GM23338 (cell line): Measurements from ENCODE around the gene ANTKMT.

Experiments used
- EZH2 ChIP-seq: fragments of 200-600 bp; sonication (generic); IDR thresholded peaks from one replicate; pipeline ENCODE4 v1.8.0; 2017; ENCODE audit warnings: antibody characterized with exemption, mild to moderate bottlenecking, low read depth; ENCODE audit not compliant: unreplicated experiment
- EZH2phosphoT487 ChIP-seq: fragments of 200-600 bp; sonication (generic); IDR thresholded peaks from one replicate; pipeline ENCODE4 v1.8.1; 2018; ENCODE audit warnings: antibody characterized with exemption; ENCODE audit not compliant: unreplicated experiment
- JUNB ChIP-seq: IDR thresholded peaks from one replicate; pipeline ENCODE4 v1.6.1; 2016; ENCODE audit warnings: antibody characterized with exemption; ENCODE audit not compliant: unreplicated experiment
- STAT1 ChIP-seq: IDR thresholded peaks from one replicate; pipeline ENCODE4 v1.6.1; 2016; ENCODE audit warnings: antibody characterized with exemption; ENCODE audit not compliant: unreplicated experiment
- TF ChIP-seq, protein P1 (sequence below), 2 experiments: fragments of 200-600 bp in 1 of 2; sonication (generic) in 1 of 2; conservative IDR thresholded peaks; 2 replicates each; pipeline versions ENCODE4 v1.5.1 to v1.6.1; 2016 to 2017; ENCODE audit warnings: antibody characterized with exemption in 2 of 2, low read depth in 2 of 2, mild to moderate bottlenecking in 2 of 2, moderate library complexity in 1 of 2
- TF ChIP-seq, protein P2 (sequence below): IDR thresholded peaks from one replicate; pipeline ENCODE4 v1.6.1; 2018; ENCODE audit warnings: antibody characterized with exemption; ENCODE audit not compliant: unreplicated experiment

DNA sequence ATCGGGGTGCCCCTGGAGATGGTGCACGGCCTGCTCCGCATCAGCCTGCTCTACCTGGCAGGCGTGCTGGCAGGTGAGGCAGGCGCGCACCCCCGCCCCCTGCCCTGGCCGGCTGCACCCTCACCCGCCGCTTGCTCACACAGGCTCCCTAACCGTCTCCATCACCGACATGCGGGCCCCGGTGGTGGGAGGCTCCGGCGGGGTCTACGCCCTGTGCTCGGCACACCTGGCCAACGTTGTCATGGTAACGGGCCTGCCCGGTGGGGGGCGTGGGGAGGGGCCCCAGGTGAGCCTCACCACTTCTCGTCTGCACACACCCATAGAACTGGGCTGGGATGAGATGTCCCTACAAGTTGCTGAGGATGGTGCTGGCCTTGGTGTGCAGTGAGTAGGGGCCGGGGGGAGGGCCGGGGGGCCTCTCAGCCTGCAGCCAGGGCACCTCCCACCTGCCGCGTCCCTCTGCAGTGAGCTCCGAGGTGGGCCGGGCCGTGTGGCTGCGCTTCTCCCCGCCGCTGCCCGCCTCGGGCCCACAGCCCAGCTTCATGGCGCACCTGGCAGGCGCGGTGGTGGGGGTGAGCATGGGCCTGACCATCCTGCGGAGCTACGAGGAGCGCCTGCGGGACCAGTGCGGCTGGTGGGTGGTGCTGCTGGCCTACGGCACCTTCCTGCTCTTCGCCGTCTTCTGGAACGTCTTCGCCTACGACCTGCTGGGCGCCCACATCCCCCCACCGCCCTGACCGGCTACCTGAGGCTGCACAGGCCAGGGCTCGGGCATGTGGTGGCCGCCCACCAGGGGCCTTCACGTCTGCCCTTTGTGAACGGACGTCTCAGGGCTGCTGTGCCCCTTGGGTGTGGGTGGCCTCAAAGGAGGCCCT is 43.4 kb upstream of the ANTKMT start:
- TF ChIP-seq, protein P1, sequence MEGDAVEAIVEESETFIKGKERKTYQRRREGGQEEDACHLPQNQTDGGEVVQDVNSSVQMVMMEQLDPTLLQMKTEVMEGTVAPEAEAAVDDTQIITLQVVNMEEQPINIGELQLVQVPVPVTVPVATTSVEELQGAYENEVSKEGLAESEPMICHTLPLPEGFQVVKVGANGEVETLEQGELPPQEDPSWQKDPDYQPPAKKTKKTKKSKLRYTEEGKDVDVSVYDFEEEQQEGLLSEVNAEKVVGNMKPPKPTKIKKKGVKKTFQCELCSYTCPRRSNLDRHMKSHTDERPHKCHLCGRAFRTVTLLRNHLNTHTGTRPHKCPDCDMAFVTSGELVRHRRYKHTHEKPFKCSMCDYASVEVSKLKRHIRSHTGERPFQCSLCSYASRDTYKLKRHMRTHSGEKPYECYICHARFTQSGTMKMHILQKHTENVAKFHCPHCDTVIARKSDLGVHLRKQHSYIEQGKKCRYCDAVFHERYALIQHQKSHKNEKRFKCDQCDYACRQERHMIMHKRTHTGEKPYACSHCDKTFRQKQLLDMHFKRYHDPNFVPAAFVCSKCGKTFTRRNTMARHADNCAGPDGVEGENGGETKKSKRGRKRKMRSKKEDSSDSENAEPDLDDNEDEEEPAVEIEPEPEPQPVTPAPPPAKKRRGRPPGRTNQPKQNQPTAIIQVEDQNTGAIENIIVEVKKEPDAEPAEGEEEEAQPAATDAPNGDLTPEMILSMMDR (conservative IDR thresholded peaks at IDR 0.05; ENCODE audit: low read depth in 2 of 2): no peak
- TF ChIP-seq JUNB (no peak), EZH2 (no peak), STAT1 (no peak), EZH2phosphoT487 (no peak)
- TF ChIP-seq, protein P2, sequence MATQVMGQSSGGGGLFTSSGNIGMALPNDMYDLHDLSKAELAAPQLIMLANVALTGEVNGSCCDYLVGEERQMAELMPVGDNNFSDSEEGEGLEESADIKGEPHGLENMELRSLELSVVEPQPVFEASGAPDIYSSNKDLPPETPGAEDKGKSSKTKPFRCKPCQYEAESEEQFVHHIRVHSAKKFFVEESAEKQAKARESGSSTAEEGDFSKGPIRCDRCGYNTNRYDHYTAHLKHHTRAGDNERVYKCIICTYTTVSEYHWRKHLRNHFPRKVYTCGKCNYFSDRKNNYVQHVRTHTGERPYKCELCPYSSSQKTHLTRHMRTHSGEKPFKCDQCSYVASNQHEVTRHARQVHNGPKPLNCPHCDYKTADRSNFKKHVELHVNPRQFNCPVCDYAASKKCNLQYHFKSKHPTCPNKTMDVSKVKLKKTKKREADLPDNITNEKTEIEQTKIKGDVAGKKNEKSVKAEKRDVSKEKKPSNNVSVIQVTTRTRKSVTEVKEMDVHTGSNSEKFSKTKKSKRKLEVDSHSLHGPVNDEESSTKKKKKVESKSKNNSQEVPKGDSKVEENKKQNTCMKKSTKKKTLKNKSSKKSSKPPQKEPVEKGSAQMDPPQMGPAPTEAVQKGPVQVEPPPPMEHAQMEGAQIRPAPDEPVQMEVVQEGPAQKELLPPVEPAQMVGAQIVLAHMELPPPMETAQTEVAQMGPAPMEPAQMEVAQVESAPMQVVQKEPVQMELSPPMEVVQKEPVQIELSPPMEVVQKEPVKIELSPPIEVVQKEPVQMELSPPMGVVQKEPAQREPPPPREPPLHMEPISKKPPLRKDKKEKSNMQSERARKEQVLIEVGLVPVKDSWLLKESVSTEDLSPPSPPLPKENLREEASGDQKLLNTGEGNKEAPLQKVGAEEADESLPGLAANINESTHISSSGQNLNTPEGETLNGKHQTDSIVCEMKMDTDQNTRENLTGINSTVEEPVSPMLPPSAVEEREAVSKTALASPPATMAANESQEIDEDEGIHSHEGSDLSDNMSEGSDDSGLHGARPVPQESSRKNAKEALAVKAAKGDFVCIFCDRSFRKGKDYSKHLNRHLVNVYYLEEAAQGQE: no peak
